ENCODE measurements around the gene NENF. TPM values are rescaled to one million over a fixed set of nuclear protein-coding genes. Genes with fewer than 3 reads are reported as not detected.
A peak's percentile ranks its signal among the peaks of the same experiment; 100 is the strongest.

Gene NENF
- polyA plus RNA-seq, 1 donor from 2014 or later = 7.9 TPM

DNA sequence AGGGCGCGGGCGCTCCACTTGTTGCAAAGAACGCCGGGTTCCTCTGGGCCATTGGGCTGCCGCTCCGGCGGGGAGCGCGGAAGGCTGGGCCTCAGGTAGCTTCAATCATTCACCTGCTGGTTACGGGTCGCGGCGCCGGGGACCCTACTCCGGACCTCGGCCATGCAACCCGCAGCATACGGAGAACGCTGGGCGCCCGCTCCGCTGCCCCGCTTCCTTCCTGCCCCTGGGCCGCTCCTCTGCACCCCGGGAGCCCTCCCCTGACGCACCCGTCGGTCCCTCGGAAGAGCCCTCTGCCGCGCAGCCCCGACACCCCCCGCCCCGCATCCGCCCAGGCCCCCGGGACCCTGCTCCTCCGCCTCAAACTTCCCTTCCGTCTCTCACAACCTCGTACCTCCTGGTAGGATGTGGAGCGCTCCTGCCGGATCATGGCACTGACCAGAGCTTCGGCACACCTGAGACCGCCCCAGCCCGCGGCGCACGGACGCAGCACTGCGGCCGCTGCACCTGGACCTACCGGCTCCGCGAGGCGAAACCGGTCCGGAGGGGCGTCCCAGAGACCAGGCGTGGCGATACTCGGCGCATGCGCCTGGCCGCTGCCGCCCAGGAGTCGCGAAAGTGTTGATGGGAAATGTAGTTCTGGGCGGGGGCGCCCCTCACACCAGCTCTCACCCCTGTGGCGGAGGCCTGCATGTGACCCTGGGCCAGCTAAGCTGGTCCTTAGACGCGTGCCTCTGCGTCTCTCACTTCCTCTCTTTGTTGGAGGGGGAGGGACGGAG, 18.2 kb upstream of the NENF start, which contains the start of gene PACC1:
PACC1 (minus strand) TSS at position 559 of the 779 bp plus-strand sequence; CDS start at position 430, 129 bp downstream.
- TF ChIP-seq, protein P1, sequence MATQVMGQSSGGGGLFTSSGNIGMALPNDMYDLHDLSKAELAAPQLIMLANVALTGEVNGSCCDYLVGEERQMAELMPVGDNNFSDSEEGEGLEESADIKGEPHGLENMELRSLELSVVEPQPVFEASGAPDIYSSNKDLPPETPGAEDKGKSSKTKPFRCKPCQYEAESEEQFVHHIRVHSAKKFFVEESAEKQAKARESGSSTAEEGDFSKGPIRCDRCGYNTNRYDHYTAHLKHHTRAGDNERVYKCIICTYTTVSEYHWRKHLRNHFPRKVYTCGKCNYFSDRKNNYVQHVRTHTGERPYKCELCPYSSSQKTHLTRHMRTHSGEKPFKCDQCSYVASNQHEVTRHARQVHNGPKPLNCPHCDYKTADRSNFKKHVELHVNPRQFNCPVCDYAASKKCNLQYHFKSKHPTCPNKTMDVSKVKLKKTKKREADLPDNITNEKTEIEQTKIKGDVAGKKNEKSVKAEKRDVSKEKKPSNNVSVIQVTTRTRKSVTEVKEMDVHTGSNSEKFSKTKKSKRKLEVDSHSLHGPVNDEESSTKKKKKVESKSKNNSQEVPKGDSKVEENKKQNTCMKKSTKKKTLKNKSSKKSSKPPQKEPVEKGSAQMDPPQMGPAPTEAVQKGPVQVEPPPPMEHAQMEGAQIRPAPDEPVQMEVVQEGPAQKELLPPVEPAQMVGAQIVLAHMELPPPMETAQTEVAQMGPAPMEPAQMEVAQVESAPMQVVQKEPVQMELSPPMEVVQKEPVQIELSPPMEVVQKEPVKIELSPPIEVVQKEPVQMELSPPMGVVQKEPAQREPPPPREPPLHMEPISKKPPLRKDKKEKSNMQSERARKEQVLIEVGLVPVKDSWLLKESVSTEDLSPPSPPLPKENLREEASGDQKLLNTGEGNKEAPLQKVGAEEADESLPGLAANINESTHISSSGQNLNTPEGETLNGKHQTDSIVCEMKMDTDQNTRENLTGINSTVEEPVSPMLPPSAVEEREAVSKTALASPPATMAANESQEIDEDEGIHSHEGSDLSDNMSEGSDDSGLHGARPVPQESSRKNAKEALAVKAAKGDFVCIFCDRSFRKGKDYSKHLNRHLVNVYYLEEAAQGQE (IDR thresholded peaks at IDR 0.05; ENCODE audit: borderline replicate concordance) = no peak
- TF ChIP-seq, protein P2, sequence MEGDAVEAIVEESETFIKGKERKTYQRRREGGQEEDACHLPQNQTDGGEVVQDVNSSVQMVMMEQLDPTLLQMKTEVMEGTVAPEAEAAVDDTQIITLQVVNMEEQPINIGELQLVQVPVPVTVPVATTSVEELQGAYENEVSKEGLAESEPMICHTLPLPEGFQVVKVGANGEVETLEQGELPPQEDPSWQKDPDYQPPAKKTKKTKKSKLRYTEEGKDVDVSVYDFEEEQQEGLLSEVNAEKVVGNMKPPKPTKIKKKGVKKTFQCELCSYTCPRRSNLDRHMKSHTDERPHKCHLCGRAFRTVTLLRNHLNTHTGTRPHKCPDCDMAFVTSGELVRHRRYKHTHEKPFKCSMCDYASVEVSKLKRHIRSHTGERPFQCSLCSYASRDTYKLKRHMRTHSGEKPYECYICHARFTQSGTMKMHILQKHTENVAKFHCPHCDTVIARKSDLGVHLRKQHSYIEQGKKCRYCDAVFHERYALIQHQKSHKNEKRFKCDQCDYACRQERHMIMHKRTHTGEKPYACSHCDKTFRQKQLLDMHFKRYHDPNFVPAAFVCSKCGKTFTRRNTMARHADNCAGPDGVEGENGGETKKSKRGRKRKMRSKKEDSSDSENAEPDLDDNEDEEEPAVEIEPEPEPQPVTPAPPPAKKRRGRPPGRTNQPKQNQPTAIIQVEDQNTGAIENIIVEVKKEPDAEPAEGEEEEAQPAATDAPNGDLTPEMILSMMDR (IDR thresholded peaks at IDR 0.05; ENCODE audit: poor library complexity, severe bottlenecking) = peak; percentile 39
- TF ChIP-seq POLR2AphosphoS5 (IDR thresholded peaks at IDR 0.05) (peak; percentile 49), MXI1 (conservative IDR thresholded peaks at IDR 0.05; ENCODE audit: poor library complexity, severe bottlenecking) (peak; percentile 82), EP300 (conservative IDR thresholded peaks at IDR 0.05; ENCODE audit: poor library complexity, severe bottlenecking) (no peak)
- no peaks in the 10 kb centered on the region for H3K9me3 ChIP-seq (ENCODE audit: low read length)
- no peaks in the 10 kb centered on the region for H4K20me1 ChIP-seq (ENCODE audit: insufficient read depth)
- H3F3A ChIP-seq (ENCODE audit: insufficient read depth, low read length, poor library complexity, severe bottlenecking) = no peaks in the 10 kb centered on the region
- no peaks in the 10 kb centered on the region for H3K79me2 ChIP-seq (replicated peaks; ENCODE audit: insufficient read depth, low read length)
- peak within 1 kb of the TSS; percentile 55 for H3K9ac ChIP-seq (ENCODE audit: low read length)
- H3K4me2 ChIP-seq (ENCODE audit: low read length) = peak within 1 kb of the TSS; percentile 48
- no peaks in the 10 kb centered on the region for H3K9me2 ChIP-seq (ENCODE audit: insufficient read depth, low read length)
- H3K27me3 ChIP-seq (ENCODE audit: insufficient read depth, low read depth, low read length) = no peaks in the 10 kb centered on the region
- H3K36me3 ChIP-seq (ENCODE audit: insufficient read depth, low read length) = no peaks in the 10 kb centered on the region
- H3K4me3 ChIP-seq (ENCODE audit: low read length) = peak within 1 kb of the TSS; percentile 74
- no peak within 1 kb of the TSS for H3K27ac ChIP-seq (ENCODE audit: low read length)
- peak within 1 kb of the TSS; percentile 84 for H2AFZ ChIP-seq (ENCODE audit: low read depth, low read length)

DNA sequence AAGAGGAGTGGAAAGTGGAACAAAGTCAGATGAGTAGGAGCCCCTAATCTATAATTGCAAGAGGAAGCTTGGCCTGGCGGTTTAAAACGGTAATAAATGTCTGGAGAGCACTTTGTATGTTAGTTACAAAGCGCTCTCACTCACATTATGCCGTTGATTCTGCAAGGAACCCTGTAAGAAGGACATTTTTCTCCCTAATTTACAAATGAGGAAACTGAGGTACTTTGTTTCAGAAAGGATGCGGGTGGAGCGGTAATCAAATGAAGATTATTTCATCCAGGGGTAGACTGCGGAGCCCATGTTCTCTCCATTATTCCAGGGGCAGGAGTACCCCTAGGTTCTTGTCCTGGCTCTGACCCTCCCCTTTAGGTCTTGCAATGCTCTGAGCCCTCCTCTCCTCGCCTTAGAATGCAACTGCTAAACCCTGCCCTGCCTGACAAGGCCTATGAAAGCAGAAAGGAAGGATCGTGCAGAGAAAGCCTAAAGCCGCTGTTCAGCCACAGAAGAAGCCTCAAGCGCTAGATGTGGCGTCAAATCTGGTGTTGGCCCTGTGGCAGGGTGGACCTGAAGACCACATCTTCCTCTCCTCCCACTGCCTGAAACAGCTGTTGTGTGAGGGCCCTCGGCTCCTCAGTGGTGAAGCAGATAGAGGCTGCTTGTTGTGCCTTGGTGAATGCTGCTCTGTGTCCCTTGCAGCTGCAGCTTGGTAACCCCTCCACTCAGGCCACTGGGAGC, 17.4 kb upstream of the NENF start:
- no peaks in the 10 kb centered on the region for H3K9me3 ChIP-seq (ENCODE audit: low read length)
- TF ChIP-seq, protein P2 (IDR thresholded peaks at IDR 0.05; ENCODE audit: poor library complexity, severe bottlenecking) = no peak
- TF ChIP-seq SMC3 (conservative IDR thresholded peaks at IDR 0.05; ENCODE audit: poor library complexity) = no peak
- TF ChIP-seq, protein P1 (IDR thresholded peaks at IDR 0.05; ENCODE audit: borderline replicate concordance) = no peak
- no peak for TF ChIP-seq RAD21 (conservative IDR thresholded peaks at IDR 0.05)
- TF ChIP-seq TAF1 (IDR thresholded peaks at IDR 0.05; ENCODE audit: low read depth) = no peak
- TF ChIP-seq POLR2AphosphoS5 (IDR thresholded peaks at IDR 0.05) = no peak
- no peak for TF ChIP-seq EZH2 (IDR thresholded peaks at IDR 0.05; ENCODE audit: borderline replicate concordance, insufficient read depth, low read length, poor library complexity, severe bottlenecking)
- no peak for TF ChIP-seq EP300 (conservative IDR thresholded peaks at IDR 0.05; ENCODE audit: poor library complexity, severe bottlenecking)
- TF ChIP-seq MXI1 (conservative IDR thresholded peaks at IDR 0.05; ENCODE audit: poor library complexity, severe bottlenecking) = no peak
- H3K36me3 ChIP-seq (ENCODE audit: insufficient read depth, low read length) = no peaks in the 10 kb centered on the region
- no peak overlapping the region for H3K9ac ChIP-seq (ENCODE audit: low read length)
- no peaks in the 10 kb centered on the region for H3K9me2 ChIP-seq (ENCODE audit: insufficient read depth, low read length)
- H3F3A ChIP-seq (ENCODE audit: insufficient read depth, low read length, poor library complexity, severe bottlenecking) = no peaks in the 10 kb centered on the region
- no peaks in the 10 kb centered on the region for H3K79me2 ChIP-seq (replicated peaks; ENCODE audit: insufficient read depth, low read length)
- peak overlapping the region; percentile 45 for H3K4me2 ChIP-seq (ENCODE audit: low read length)
- H3K27ac ChIP-seq (ENCODE audit: low read length) = no peak overlapping the region
- peak overlapping the region; percentile 84 for H2AFZ ChIP-seq (ENCODE audit: low read depth, low read length)
- no peaks in the 10 kb centered on the region for H3K27me3 ChIP-seq (ENCODE audit: insufficient read depth, low read depth, low read length)
- peak overlapping the region; percentile 74 for H3K4me3 ChIP-seq (ENCODE audit: low read length)
- no peaks in the 10 kb centered on the region for H4K20me1 ChIP-seq (ENCODE audit: insufficient read depth)

Measured in neural cell (in vitro differentiated cells).